Measurements from ENCODE around the gene PAX8. TPM values are rescaled to one million over a fixed set of nuclear protein-coding genes. Genes with fewer than 3 reads are reported as not detected.

PAX8 gene
- total RNA-seq, 1 experiment from 2014 or later: 0.15 TPM

DNA sequence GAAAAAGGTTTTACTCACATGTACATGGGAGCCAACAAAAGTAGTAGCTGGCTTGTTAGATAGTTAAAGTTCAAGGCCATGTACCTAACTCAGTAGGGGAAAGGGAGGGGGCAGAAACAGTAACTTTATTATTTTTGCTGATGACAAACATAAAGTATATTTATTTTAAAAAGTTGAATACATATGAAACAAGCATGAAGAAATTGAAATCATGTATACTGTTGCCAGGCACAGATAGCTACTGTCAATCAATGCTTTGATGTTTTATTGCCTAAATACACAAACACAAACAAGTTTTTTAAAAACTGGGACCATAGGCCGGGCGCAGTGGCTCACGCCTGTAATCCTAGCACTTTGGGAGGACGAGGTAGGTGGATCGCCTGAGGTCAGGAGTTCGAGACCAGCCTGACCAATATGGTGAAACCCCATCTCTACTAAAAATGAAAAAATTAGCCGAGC lies 112.5 kb downstream of the PAX8 start:
- ChIA-PET POLR2A (no interaction called here), CTCF (no interaction called here)
- ATAC-seq: no peak
- in situ Hi-C loops (cut with HindIII; ENCODE audit: low pct_unique_long_range_greater_than_20kb, low sequenced_read_pairs): no loop called here
- Histone ChIP-seq H3K27ac (ENCODE audit: low read length) (no peak overlapping the region), H3K4me1 (ENCODE audit: control insufficient read depth, insufficient read depth, low read length) (no peaks in the 10 kb centered on the region), H3K27me3 (ENCODE audit: control insufficient read depth, insufficient read depth, low read length) (no peaks in the 10 kb centered on the region), H3K36me3 (ENCODE audit: control insufficient read depth, insufficient read depth, low read length) (no peaks in the 10 kb centered on the region; the same call in 1 of the 2 replicates), H3K4me3 (ENCODE audit: low read depth in 2 of 2, low read length in 2 of 2) (no peak overlapping the region), H3K9me3 (ENCODE audit: control insufficient read depth, insufficient read depth, low read depth, low read length) (no peaks in the 10 kb centered on the region)
- BruUV-seq (replicated peaks): no TSS peak
- TF ChIP-seq CTCF (IDR thresholded peaks at IDR 0.05): no peak
- TF ChIP-seq, protein P1, sequence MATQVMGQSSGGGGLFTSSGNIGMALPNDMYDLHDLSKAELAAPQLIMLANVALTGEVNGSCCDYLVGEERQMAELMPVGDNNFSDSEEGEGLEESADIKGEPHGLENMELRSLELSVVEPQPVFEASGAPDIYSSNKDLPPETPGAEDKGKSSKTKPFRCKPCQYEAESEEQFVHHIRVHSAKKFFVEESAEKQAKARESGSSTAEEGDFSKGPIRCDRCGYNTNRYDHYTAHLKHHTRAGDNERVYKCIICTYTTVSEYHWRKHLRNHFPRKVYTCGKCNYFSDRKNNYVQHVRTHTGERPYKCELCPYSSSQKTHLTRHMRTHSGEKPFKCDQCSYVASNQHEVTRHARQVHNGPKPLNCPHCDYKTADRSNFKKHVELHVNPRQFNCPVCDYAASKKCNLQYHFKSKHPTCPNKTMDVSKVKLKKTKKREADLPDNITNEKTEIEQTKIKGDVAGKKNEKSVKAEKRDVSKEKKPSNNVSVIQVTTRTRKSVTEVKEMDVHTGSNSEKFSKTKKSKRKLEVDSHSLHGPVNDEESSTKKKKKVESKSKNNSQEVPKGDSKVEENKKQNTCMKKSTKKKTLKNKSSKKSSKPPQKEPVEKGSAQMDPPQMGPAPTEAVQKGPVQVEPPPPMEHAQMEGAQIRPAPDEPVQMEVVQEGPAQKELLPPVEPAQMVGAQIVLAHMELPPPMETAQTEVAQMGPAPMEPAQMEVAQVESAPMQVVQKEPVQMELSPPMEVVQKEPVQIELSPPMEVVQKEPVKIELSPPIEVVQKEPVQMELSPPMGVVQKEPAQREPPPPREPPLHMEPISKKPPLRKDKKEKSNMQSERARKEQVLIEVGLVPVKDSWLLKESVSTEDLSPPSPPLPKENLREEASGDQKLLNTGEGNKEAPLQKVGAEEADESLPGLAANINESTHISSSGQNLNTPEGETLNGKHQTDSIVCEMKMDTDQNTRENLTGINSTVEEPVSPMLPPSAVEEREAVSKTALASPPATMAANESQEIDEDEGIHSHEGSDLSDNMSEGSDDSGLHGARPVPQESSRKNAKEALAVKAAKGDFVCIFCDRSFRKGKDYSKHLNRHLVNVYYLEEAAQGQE (IDR thresholded peaks at IDR 0.05; ENCODE audit: insufficient read depth in 1 of 2, low read depth in 2 of 2, low read length in 1 of 2): no peak
- intact Hi-C loops (cut with micrococcal nuclease; ENCODE audit: unreplicated experiment): no loop called here
- no peak for DNase-seq (ENCODE audit: low read depth, low spot score)

Other genes starting within 250 kb of the PAX8 start
- gene IL36B, start 226.1 kb downstream of the PAX8 start, total RNA-seq (2021; ENCODE audit: unreplicated experiment): not detected
- gene IL36RN, start 219.7 kb downstream of the PAX8 start, total RNA-seq (2021; ENCODE audit: unreplicated experiment): not detected
- gene IL1F10, start 211.0 kb downstream of the PAX8 start, total RNA-seq (2021; ENCODE audit: unreplicated experiment): not detected
- gene IL1RN, start 151.3 kb downstream of the PAX8 start, total RNA-seq (2021; ENCODE audit: unreplicated experiment): not detected
- gene PSD4, start 105.0 kb downstream of the PAX8 start, total RNA-seq (2021; ENCODE audit: unreplicated experiment): 3.6 TPM
- 37.1 TPM for gene ZNG1B, start 158.8 kb upstream of the PAX8 start, total RNA-seq (2021; ENCODE audit: unreplicated experiment)
- gene FOXD4L1, start 219.7 kb upstream of the PAX8 start, total RNA-seq (2021; ENCODE audit: unreplicated experiment): not detected

Measured in Panc1 (cell line).